ENCODE results near the gene ASB13. TPM values are rescaled to one million over a fixed set of nuclear protein-coding genes. Genes with fewer than 3 reads are reported as not detected.

ASB13 gene
- polyA plus RNA-seq, 1 donor from 2014 or later, result 5.6 TPM

DNA sequence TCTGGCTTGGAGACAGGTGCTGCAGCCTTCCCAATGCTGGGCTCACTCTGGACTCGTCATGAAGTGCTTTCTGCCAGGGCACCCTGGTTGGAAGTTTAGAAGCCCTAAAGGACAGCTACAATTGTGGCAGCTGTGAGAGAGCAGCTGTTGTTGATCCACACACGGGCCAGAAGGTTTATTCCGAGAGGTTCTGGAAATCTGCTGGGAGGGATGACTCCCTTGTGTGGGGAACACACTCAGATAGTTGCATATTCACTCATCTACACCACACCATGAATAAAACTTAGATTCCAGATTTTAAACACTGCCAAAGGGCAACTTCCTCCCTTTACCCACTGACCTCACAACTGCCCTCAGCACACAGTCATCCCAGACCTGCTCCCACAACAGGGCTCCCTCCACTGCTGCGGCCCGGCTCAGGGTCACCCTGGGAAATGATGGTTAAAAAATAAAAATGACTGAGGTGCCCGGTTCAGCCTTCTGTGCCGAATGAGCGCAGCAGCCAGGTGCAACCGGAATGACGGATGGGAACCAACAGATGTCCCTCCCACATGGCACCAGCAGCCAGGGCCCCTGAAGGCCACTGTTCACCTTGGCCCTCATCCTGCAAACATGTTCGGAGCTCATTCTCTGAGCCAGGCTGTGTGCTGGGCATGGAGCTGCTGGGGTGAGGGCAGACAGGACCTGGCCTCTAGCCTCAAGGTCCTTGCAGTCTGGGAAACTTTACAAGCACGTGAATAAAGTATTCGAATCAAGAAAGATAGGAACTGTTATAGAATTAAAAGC lies 40.2 kb downstream of the ASB13 start:
- Histone ChIP-seq H3K36me3 (ENCODE audit: insufficient read depth, low read length) (no peaks in the 10 kb centered on the region), H3K4me2 (ENCODE audit: low read length) (no peak overlapping the region), H3K9me2 (ENCODE audit: insufficient read depth, low read length) (no peaks in the 10 kb centered on the region), H2AFZ (ENCODE audit: low read depth, low read length) (no peak overlapping the region), H3F3A (ENCODE audit: insufficient read depth, low read length, poor library complexity, severe bottlenecking) (no peaks in the 10 kb centered on the region), H4K20me1 (ENCODE audit: insufficient read depth) (no peaks in the 10 kb centered on the region), H3K27ac (ENCODE audit: low read length) (no peak overlapping the region), H3K9me3 (ENCODE audit: low read length) (no peaks in the 10 kb centered on the region), H3K79me2 (replicated peaks; ENCODE audit: insufficient read depth, low read length) (no peaks in the 10 kb centered on the region), H3K27me3 (ENCODE audit: insufficient read depth, low read depth, low read length) (no peaks in the 10 kb centered on the region), H3K4me3 (ENCODE audit: low read length) (no peak overlapping the region), H3K9ac (ENCODE audit: low read length) (no peak overlapping the region)
- TF ChIP-seq EP300 (conservative IDR thresholded peaks at IDR 0.05; ENCODE audit: poor library complexity, severe bottlenecking) (no peak), POLR2AphosphoS5 (IDR thresholded peaks at IDR 0.05) (no peak), SMC3 (conservative IDR thresholded peaks at IDR 0.05; ENCODE audit: poor library complexity) (no peak), EZH2 (IDR thresholded peaks at IDR 0.05; ENCODE audit: borderline replicate concordance, insufficient read depth, low read length, poor library complexity, severe bottlenecking) (no peak), MXI1 (conservative IDR thresholded peaks at IDR 0.05; ENCODE audit: poor library complexity, severe bottlenecking) (no peak), RAD21 (conservative IDR thresholded peaks at IDR 0.05) (no peak), TAF1 (IDR thresholded peaks at IDR 0.05; ENCODE audit: low read depth) (no peak)
- TF ChIP-seq, protein P1, sequence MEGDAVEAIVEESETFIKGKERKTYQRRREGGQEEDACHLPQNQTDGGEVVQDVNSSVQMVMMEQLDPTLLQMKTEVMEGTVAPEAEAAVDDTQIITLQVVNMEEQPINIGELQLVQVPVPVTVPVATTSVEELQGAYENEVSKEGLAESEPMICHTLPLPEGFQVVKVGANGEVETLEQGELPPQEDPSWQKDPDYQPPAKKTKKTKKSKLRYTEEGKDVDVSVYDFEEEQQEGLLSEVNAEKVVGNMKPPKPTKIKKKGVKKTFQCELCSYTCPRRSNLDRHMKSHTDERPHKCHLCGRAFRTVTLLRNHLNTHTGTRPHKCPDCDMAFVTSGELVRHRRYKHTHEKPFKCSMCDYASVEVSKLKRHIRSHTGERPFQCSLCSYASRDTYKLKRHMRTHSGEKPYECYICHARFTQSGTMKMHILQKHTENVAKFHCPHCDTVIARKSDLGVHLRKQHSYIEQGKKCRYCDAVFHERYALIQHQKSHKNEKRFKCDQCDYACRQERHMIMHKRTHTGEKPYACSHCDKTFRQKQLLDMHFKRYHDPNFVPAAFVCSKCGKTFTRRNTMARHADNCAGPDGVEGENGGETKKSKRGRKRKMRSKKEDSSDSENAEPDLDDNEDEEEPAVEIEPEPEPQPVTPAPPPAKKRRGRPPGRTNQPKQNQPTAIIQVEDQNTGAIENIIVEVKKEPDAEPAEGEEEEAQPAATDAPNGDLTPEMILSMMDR (IDR thresholded peaks at IDR 0.05; ENCODE audit: poor library complexity, severe bottlenecking), result no peak
- TF ChIP-seq, protein P2, sequence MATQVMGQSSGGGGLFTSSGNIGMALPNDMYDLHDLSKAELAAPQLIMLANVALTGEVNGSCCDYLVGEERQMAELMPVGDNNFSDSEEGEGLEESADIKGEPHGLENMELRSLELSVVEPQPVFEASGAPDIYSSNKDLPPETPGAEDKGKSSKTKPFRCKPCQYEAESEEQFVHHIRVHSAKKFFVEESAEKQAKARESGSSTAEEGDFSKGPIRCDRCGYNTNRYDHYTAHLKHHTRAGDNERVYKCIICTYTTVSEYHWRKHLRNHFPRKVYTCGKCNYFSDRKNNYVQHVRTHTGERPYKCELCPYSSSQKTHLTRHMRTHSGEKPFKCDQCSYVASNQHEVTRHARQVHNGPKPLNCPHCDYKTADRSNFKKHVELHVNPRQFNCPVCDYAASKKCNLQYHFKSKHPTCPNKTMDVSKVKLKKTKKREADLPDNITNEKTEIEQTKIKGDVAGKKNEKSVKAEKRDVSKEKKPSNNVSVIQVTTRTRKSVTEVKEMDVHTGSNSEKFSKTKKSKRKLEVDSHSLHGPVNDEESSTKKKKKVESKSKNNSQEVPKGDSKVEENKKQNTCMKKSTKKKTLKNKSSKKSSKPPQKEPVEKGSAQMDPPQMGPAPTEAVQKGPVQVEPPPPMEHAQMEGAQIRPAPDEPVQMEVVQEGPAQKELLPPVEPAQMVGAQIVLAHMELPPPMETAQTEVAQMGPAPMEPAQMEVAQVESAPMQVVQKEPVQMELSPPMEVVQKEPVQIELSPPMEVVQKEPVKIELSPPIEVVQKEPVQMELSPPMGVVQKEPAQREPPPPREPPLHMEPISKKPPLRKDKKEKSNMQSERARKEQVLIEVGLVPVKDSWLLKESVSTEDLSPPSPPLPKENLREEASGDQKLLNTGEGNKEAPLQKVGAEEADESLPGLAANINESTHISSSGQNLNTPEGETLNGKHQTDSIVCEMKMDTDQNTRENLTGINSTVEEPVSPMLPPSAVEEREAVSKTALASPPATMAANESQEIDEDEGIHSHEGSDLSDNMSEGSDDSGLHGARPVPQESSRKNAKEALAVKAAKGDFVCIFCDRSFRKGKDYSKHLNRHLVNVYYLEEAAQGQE (IDR thresholded peaks at IDR 0.05; ENCODE audit: borderline replicate concordance), result no peak

DNA sequence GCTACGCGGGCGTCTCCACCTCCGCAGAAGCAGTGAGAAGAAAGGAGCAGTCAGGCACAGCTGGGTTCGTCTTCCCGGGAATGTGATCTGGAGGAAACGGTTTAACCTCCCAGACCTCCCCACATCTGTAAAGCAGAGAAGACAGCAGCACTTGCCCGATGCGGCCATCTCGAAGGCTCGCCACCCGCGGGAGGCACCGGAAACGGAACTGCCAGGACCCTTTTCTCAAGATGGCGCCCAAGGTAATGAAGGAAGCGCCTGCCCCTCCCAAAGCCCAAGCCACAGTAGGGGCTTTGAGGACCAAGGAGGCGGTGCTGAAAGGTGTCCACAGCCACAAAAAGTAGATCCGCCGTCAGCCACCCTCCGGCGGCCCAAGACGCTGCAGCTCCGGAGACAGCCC lies 41.7 kb downstream of the ASB13 start:
- Histone ChIP-seq H3K9me2 (ENCODE audit: insufficient read depth, low read length) (no peaks in the 10 kb centered on the region), H2AFZ (ENCODE audit: low read depth, low read length) (no peak overlapping the region), H3K79me2 (replicated peaks; ENCODE audit: insufficient read depth, low read length) (no peaks in the 10 kb centered on the region), H3K36me3 (ENCODE audit: insufficient read depth, low read length) (no peaks in the 10 kb centered on the region), H3K9me3 (ENCODE audit: low read length) (no peaks in the 10 kb centered on the region), H3K4me2 (ENCODE audit: low read length) (no peak overlapping the region), H3K27me3 (ENCODE audit: insufficient read depth, low read depth, low read length) (no peaks in the 10 kb centered on the region), H3K27ac (ENCODE audit: low read length) (no peak overlapping the region), H4K20me1 (ENCODE audit: insufficient read depth) (no peaks in the 10 kb centered on the region), H3K9ac (ENCODE audit: low read length) (no peak overlapping the region), H3K4me3 (ENCODE audit: low read length) (no peak overlapping the region), H3F3A (ENCODE audit: insufficient read depth, low read length, poor library complexity, severe bottlenecking) (no peaks in the 10 kb centered on the region)
- TF ChIP-seq, protein P1 (IDR thresholded peaks at IDR 0.05; ENCODE audit: poor library complexity, severe bottlenecking), result no peak
- TF ChIP-seq TAF1 (IDR thresholded peaks at IDR 0.05; ENCODE audit: low read depth) (no peak), RAD21 (conservative IDR thresholded peaks at IDR 0.05) (no peak), EP300 (conservative IDR thresholded peaks at IDR 0.05; ENCODE audit: poor library complexity, severe bottlenecking) (no peak)
